Measurements from ENCODE around the gene CELA2A.

- no peak for TF ChIP-seq GABPA (IDR thresholded peaks at IDR 0.05; ENCODE audit: low read depth)
- TF ChIP-seq CTCF (IDR thresholded peaks at IDR 0.05 in 2 of 3, conservative IDR thresholded peaks at IDR 0.05 in 1 of 3; ENCODE audit: control insufficient read depth in 2 of 3, extremely low read depth in 1 of 3, insufficient read depth in 1 of 3, low read depth in 3 of 3, low read length in 3 of 3), result no peak
- no peak for TF ChIP-seq USF2 (IDR thresholded peaks at IDR 0.05; ENCODE audit: borderline replicate concordance, low read depth, low read length)
- no peak for TF ChIP-seq IRF5 (IDR thresholded peaks at IDR 0.05; ENCODE audit: borderline replicate concordance)
- TF ChIP-seq ATF2 (IDR thresholded peaks at IDR 0.05; ENCODE audit: low read length), result no peak
- TF ChIP-seq ETV6 (conservative IDR thresholded peaks at IDR 0.05 in 1 of 2, IDR thresholded peaks at IDR 0.05 in 1 of 2; ENCODE audit: borderline replicate concordance in 1 of 2, low read depth in 1 of 2), result no peak
- TF ChIP-seq JUND (IDR thresholded peaks at IDR 0.05; ENCODE audit: low read depth, low read length), result no peak
- no peak for TF ChIP-seq WRNIP1 (IDR thresholded peaks at IDR 0.05; ENCODE audit: borderline replicate concordance, low read depth, low read length)
- no peak for TF ChIP-seq HDGF (IDR thresholded peaks at IDR 0.05)
- no peak for TF ChIP-seq NR2C2 (IDR thresholded peaks at IDR 0.05; ENCODE audit: borderline replicate concordance, control insufficient read depth, insufficient read length, low read depth)
Observed at GRCh38 chr1:15479654-15480347, 23.3 kb downstream of the CELA2A start.
